ENCODE measurements around the gene KLK2.

KLK2 gene

GRCh38 chr19:50844296-50844935 is 28.8 kb upstream of the KLK2 start:
- in situ Hi-C loops (cut with MboI; ENCODE audit: low sequenced_read_pairs) = no loop called here

GRCh38 chr19:50850738-50851137 is 22.5 kb upstream of the KLK2 start:
- in situ Hi-C loops (cut with MboI; ENCODE audit: low sequenced_read_pairs) = no loop called here

GRCh38 chr19:50851620-50852019 is 21.6 kb upstream of the KLK2 start:
- in situ Hi-C loops (cut with MboI; ENCODE audit: low sequenced_read_pairs) = no loop called here

GRCh38 chr19:50854636-50855410 is 18.4 kb upstream of the KLK2 start, which contains the start of gene KLK3:
Gene KLK3 (plus strand): TSS chr19:50854915. CDS start chr19:50854956, 41 bp downstream.
- in situ Hi-C loops (cut with MboI; ENCODE audit: low sequenced_read_pairs) = no loop called here

GRCh38 chr19:50857366-50857765 is 15.9 kb upstream of the KLK2 start:
- in situ Hi-C loops (cut with MboI; ENCODE audit: low sequenced_read_pairs) = no loop called here

- in situ Hi-C loops (cut with MboI; ENCODE audit: low sequenced_read_pairs) = no loop called here
Observed at GRCh38 chr19:50858886-50859285, 14.4 kb upstream of the KLK2 start.

GRCh38 chr19:50859849-50860248 is 13.4 kb upstream of the KLK2 start:
- in situ Hi-C loops (cut with MboI; ENCODE audit: low sequenced_read_pairs) = no loop called here

- in situ Hi-C loops (cut with MboI; ENCODE audit: low sequenced_read_pairs) = no loop called here
Observed at GRCh38 chr19:50861010-50861409, 12.2 kb upstream of the KLK2 start.

- in situ Hi-C loops (cut with MboI; ENCODE audit: low sequenced_read_pairs) = no loop called here
Observed at GRCh38 chr19:50861496-50862286, 11.5 kb upstream of the KLK2 start.

GRCh38 chr19:50869479-50869878 is 3.8 kb upstream of the KLK2 start:
- in situ Hi-C loops (cut with MboI; ENCODE audit: low sequenced_read_pairs) = no loop called here

GRCh38 chr19:50870417-50871089 is 2.7 kb upstream of the KLK2 start:
- in situ Hi-C loops (cut with MboI; ENCODE audit: low sequenced_read_pairs) = no loop called here

- in situ Hi-C loops (cut with MboI; ENCODE audit: low sequenced_read_pairs) = no loop called here
Observed at GRCh38 chr19:50874211-50874610, 972 bp downstream of the KLK2 start.

GRCh38 chr19:50875795-50876422 is 2.7 kb downstream of the KLK2 start:
- in situ Hi-C loops (cut with MboI; ENCODE audit: low sequenced_read_pairs) = no loop called here

- in situ Hi-C loops (cut with MboI; ENCODE audit: low sequenced_read_pairs) = no loop called here
Observed at GRCh38 chr19:50876456-50876855, 3.2 kb downstream of the KLK2 start.

- in situ Hi-C loops (cut with MboI; ENCODE audit: low sequenced_read_pairs) = no loop called here
Observed at GRCh38 chr19:50877338-50877737, 4.1 kb downstream of the KLK2 start.

GRCh38 chr19:50878851-50879250 is 5.6 kb downstream of the KLK2 start:
- in situ Hi-C loops (cut with MboI; ENCODE audit: low sequenced_read_pairs) = no loop called here

- in situ Hi-C loops (cut with MboI; ENCODE audit: low sequenced_read_pairs) = no loop called here
Observed at GRCh38 chr19:50880241-50880640, 7.0 kb downstream of the KLK2 start.

- in situ Hi-C loops (cut with MboI; ENCODE audit: low sequenced_read_pairs) = no loop called here
Observed at GRCh38 chr19:50882188-50882587, 8.9 kb downstream of the KLK2 start.

- in situ Hi-C loops (cut with MboI; ENCODE audit: low sequenced_read_pairs) = no loop called here
Observed at GRCh38 chr19:50889638-50890037, 16.4 kb downstream of the KLK2 start.

- in situ Hi-C loops (cut with MboI; ENCODE audit: low sequenced_read_pairs) = no loop called here
Observed at GRCh38 chr19:50890422-50891252, 17.4 kb downstream of the KLK2 start.

All from hTERT RPE-1 (cell line).